Stimulated activated CD8-positive, alpha-beta memory T cell treated with anti-CD3 and anti-CD28 coated beads, Interleukin-7, amount 100 ng/mL, for 48 hours (primary cell): ENCODE results near the gene PGP.

Source experiments
- DNase-seq, 2 donors: peaks; one replicate each; pipeline ENCODE4 v3.0.0-alpha.2; 2020; ENCODE audit warnings: low read depth in 1 of 2; ENCODE audit errors: extremely low read depth in 1 of 2

Gene PGP

DNA sequence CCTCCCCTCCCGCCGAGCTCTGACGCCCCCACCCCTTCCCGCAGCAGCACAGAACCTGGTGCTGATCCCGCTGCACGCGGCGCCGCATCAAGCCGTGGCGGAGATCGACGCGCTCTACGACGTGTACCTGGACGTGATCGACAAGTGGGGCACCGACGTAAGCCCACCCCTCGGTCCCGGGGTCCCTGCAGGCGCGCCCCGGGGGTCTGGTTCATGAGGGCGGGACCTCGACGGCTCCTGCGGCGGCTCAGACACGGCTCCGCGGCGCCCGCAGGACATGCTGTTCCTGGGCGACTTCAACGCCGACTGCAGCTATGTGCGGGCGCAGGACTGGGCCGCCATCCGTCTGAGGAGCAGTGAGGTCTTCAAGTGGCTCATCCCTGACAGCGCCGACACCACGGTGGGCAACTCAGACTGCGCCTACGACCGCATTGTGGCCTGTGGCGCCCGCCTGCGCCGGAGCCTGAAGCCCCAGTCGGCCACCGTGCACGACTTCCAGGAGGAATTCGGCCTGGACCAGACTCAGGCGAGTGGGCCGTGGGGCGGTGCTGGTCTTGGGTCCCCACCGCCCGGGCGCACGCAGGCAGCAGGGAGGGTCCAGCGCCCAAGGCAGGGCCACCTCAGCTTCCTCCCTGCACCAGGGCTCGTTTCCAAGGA is 23.0 kb upstream of the PGP start:
- DNase-seq, result no peak

GRCh38 chr16:2237102-2237482 is 22.5 kb upstream of the PGP start:
- DNase-seq, result no peak

GRCh38 chr16:2236337-2237101 is 21.9 kb upstream of the PGP start, which contains the start of gene DNASE1L2:
TSS of gene DNASE1L2 (plus strand) at chr16:2236444. CDS start at chr16:2236817, 373 bp downstream.
- no peak for DNase-seq

DNA sequence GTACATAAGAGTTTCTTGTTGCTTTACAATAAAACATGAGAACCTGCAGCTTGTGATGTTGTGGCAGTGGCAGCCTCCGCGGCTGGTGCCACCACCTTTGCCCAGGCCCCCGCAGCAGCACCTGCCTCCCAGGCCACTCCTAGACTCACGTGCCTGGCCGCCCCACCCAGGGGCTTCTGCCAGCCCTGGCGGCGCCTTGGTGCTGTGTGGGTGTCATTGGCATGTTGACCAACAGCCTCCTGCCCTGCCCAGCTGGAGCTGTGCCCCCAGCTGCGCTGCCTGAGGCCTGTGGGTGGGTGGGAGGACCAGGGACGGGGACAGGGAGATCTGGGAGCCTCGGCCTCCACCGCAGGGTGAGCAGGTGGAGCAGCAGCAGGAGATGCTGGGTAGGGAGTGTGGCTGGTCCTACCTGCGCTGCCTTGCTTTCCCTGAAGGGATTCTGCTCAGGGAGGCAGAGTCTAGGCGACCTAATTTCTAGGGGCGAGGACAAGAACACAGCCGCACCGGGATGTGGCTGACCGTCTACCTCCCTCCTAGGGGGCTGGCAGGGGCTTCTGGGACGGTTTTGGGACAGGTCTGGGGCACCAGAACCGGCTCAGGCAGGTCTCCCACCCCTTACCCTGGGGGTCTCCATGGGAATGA is 21.2 kb upstream of the PGP start:
- DNase-seq, result no peak

DNA sequence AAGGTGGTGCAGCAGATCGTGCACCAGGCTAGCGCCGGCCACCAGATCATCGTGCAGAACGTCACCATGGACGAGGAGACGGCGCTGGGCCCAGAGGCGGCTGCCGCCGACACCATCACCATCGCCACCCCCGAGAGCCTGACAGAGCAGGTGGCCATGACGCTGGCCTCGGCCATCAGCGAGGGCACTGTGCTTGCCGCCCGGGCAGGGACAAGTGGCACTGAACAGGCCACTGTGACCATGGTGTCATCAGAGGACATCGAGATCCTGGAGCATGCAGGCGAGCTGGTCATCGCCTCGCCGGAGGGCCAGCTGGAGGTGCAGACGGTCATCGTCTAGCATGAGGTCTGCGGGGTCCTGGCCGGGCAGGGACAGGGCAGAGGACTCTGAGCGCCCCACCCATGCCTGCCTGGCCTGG is 20.6 kb upstream of the PGP start:
- DNase-seq, result no peak

DNA sequence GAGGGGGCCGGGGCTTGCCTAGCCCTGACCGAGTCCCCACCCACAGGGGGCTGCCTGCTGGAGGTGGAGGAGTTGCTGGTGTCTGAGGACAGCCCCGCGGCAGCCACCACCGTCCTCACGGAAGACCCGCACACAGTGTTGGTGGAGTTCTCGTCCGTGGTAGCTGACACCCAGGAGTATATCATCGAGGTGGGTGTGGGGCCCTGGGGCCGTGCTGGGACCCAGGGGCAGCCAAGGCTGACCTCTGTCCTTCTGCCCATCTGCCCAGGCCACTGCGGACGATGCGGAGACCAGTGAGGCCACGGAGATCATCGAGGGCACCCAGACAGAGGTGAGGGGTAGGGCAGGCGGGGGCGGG is 20.2 kb upstream of the PGP start:
- DNase-seq, result no peak

DNA sequence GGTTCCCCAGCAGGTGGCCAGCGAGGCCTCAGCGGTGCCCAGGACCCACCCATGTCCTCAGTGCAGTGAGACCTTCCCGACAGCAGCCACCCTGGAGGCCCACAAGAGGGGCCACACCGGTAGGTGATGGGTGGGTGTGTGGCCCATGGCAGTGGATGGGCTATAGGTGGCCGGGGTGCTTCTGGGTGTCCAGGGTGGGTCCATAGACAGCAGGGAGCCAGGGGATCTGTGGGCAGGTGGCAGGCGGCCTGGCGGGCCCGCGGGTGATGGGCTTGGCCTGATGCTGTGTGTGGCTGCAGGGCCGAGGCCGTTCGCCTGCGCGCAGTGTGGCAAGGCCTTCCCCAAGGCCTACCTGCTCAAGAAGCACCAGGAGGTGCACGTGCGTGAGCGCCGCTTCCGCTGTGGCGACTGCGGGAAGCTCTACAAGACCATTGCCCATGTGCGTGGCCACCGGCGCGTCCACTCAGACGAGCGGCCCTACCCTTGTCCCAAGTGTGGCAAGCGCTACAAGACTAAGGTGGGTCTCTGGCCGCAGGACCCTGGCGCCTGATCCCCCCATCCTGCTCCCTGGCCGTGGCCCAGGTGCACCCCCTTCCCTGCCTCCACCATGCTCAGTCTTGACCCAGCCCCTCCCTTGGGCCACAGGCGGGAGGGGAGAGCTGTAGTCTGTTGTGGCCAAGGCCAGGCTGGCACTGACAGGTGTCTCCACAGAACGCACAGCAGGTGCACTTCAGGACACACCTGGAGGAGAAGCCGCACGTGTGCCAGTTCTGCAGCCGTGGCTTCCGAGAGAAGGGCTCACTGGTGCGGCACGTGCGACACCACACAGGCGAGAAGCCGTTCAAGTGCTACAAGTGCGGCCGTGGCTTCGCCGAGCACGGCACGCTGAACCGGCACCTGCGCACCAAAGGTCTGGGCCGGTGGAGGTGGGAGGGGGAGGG is 19.5 kb upstream of the PGP start:
- no peak for DNase-seq

- no peak for DNase-seq
These were observed 18.6 kb upstream of the PGP start for GRCh38 chr16:2233046-2233775.

DNA sequence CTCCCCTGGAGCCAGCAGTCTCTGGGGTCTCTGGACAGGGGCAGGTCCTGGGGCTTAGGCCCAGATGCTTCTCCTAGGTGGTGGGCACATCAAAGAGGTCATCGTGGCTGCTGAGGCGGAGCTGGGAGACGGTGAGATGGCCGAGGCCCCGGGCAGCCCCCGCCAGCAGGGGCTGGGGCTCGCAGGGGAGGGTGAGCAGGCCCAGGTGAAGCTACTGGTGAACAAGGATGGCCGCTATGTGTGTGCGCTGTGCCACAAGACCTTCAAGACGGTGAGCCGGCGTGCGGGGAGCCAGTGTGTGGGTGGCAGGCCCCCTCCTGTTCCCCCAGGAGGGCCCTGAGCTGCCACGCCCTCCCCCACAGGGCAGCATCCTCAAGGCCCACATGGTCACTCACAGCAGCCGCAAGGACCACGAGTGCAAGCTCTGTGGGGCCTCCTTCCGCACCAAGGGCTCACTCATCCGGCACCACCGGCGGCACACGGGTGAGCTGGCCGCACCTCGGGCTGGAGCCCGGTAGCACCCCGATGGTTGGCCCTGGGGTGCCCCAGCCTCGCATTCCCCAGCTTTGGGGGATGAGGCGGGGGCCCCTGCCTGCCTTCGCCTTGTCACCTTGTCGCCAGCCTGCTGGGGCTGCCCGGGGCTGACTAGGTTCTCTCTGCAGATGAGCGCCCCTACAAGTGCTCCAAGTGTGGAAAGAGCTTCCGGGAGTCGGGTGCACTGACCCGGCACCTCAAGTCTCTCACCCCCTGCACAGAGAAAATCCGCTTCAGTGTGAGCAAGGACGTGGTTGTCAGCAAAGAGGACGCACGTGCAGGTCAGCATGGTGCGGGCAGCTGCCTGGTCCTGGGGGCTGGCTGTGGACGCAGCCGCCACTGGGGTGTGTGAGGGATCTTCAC is 17.7 kb upstream of the PGP start:
- DNase-seq, result no peak

- DNase-seq, result no peak
These were observed 16.6 kb upstream of the PGP start for GRCh38 chr16:2231016-2231931.

GRCh38 chr16:2230376-2230775 is 15.7 kb upstream of the PGP start:
- no peak for DNase-seq

DNA sequence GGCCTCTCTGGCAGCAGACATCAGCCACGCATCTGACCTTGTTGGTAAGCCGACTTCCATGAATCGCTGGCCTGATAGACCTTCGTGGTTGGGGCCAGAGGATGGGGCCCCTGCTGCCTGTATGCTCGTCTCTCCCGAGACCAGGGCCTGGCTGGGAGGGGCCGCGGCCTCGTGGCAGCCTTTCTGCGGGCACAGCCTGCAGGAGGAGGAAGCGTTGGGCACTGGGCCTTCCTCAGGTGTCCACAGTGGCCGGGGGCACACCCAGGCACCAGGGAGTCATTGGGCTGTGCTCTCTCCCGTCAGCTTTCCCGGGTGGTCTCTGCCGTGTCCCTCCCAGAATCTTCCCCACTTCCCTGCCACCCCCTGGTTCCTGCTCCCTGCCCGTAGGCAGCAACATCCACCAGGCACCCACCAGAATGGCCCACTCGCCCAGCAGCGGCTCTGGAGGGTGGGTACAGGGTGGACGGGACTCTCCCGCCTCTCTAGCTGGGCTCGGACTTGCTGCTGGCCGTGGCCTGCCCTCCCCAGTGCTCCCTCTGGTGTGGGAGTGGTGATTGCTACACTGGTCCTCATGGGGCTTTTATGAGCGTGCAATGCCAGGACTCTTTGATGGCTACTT is 15.1 kb upstream of the PGP start:
- DNase-seq, result no peak

DNA sequence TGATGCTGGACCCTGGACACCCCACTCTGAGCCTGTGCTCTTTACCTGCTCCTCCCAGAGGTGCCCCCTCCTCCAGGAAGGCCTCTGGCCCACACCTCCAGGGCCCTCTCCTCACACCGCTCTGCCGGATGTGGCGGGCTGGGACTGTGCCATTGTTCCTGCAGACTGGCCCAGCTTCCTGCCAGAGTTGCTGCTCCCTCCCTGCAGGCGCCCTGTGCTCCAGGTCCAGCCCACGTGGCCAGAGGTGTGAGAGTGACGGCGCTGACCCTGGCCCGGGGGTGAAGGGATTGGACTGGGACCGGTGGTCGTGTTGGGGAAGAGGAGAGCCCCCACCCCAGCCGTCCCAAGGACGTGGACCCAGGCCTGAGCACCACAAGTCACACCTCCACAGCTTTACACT is 14.5 kb upstream of the PGP start:
- DNase-seq, result no peak

GRCh38 chr16:2228161-2228824 is 13.7 kb upstream of the PGP start:
- no peak for DNase-seq

DNA sequence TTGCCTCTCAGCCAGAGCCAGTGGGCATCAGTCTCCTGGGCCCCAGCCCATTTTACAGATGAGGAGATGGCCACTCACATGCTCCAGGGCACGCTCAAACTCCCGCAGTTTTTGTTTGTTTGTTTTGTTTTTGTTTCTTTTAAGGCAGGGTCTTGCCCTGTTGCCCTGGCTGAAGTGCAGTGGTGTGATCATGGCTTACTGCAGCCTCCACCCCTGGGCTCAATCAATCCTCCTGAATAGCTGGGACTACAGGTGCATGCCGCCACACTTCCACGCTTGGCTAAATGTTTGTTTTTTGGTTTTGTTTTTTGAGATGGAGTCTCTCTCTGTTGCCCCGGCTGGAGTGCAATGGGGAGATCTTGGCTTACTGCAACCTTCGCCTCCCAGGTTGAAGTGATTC is 12.3 kb upstream of the PGP start:
- no peak for DNase-seq

DNA sequence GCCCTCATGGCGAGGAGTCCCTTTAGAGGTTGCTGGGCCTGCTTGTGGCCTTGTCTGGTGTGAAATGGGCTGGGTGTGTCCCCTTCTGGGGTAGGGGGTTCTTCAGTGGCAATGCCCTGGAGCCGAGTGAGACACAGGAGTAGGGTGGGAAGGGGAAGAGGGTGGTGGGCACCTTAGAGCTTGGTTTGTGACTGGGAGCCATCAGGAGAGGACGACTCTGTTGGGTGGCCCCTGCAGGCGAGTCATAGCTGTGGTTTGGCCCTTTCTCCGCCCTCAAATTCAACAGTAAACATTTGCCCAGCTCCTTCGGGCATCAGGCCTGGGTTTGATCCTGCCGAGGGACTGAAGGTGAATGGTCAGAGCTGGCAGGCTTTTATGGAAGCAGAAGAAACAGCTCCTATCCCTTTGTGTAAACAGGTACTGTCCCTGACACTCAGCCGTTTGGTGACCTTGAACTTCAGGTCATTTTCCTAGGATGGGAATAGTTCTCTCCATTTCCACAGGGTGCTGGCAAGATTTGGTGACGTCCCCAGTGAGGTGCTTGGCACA is 11.7 kb upstream of the PGP start:
- DNase-seq, result no peak

DNA sequence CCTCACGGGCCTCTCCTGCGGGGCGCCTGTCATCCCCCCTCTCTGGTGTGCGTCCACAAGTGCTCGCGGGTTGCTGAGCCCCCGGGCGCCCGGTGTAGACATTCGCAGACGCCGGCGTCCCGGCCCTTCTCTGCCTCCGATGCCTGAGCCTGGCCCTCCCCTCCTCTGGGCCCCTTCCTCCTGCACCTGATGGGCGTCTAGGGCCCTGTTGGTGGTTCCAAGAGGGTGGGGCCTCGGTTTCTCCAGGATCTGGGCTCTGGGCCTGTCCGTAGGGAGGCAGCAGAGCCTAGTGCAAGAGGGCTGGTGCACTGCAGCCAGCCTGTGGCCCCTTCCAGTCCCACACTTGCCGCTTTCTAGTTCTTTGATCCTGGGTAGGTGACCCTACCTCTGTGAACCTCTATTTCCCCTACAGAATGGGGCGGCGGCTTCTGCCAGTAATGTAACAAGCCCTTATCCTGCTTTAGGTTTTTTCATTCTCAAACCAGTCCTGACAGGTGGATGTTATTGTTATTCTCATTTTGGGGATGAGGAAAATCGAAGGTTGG is 9.4 kb upstream of the PGP start:
- DNase-seq, result no peak
